GM12878 (cell line): ENCODE data around the gene ZNF225. TPM values are rescaled to one million over a fixed set of nuclear protein-coding genes. Genes with fewer than 3 reads are reported as not detected.

ENCODE experiments used
- ATAC-seq: fragments of 200-7000 bp; cut with Tn5 transposase; 3 replicates; pipeline ENCODE4 v1.9.1; 2020; ENCODE audit warnings: mild to moderate bottlenecking, moderate library complexity
- BruUV-seq: library from RNA; stranded (reverse); fragments of 400-500 nt; replicated peaks from 2 replicates; lab custom pipeline; 2021; lab: Mats Ljungman, UMichigan
- CTCF ChIA-PET: fragments of 300-600 bp; sonication (Branson Sonifier 250); formaldehyde crosslinking; extraction: SDS; loops from one replicate; lab custom pipeline; 2021; ENCODE audit warnings: inconsistent platforms; lab: Yijun Ruan, JAX
- POLR2A ChIA-PET: fragments of 350-600 bp; formaldehyde crosslinking; extraction: SDS; loops from one replicate; lab custom pipeline; 2021; ENCODE audit warnings: inconsistent platforms; lab: Charles Lee
- RAD21 ChIA-PET: fragments of 300-600 bp; sonication (Branson Sonifier 250); formaldehyde crosslinking; loops from one replicate; lab custom pipeline; 2023; ENCODE audit warnings: antibody characterized with exemption; ENCODE audit not compliant: unreplicated experiment; lab: Charles Lee
- SMC1A ChIA-PET: fragments of 300-600 bp; sonication (Branson Sonifier 250); formaldehyde crosslinking; loops from one replicate; lab custom pipeline; 2023; ENCODE audit not compliant: unreplicated experiment, uncharacterized antibody; lab: Charles Lee
- DNase-seq: peaks from one replicate; pipeline ENCODE4 v3.0.0-alpha.2; 2011; ENCODE audit warnings: low read depth, low spot score
- FAIRE-seq: peaks from 3 replicates; lab custom pipeline; 2011; peaks lifted over from hg19 to GRCh38; lab: Jason Lieb, UNC
- H2AFZ ChIP-seq: 2 replicates; pipeline ENCODE4 v1.6.0; 2011; ENCODE audit warnings: low read depth, low read length, control low read depth; ENCODE audit not compliant: control insufficient read depth
- H3K27ac ChIP-seq: 2 replicates; pipeline ENCODE4 v1.5.1; 2011; ENCODE audit warnings: control low read depth; ENCODE audit not compliant: control insufficient read depth, insufficient read depth
- H3K27me3 ChIP-seq, 2 experiments: replicated peaks in 1 of 2; 2 replicates each; pipeline versions ENCODE4 v1.6.0 to v1.6.1; 2011; ENCODE audit warnings: low read length in 1 of 2; ENCODE audit not compliant: control insufficient read depth in 2 of 2, insufficient read depth in 2 of 2
- H3K36me3 ChIP-seq, 2 experiments: 2 replicates each; pipeline ENCODE4 v1.5.1; 2011; ENCODE audit warnings: low read length in 1 of 2; ENCODE audit not compliant: control insufficient read depth in 2 of 2, insufficient read depth in 2 of 2
- H3K4me1 ChIP-seq: 2 replicates; pipeline ENCODE4 v1.6.1; 2011; ENCODE audit warnings: mild to moderate bottlenecking, low read length, moderate library complexity, mixed read lengths; ENCODE audit not compliant: control insufficient read depth, insufficient read depth
- H3K4me2 ChIP-seq: 2 replicates; pipeline ENCODE4 v1.6.0; 2011; ENCODE audit warnings: control low read depth; ENCODE audit not compliant: control insufficient read depth, insufficient read depth
- H3K4me3 ChIP-seq: fragments of 200-600 bp; sonication (generic); 2 replicates; pipeline ENCODE4 v1.5.1; 2016
- H3K79me2 ChIP-seq: 2 replicates; pipeline ENCODE4 v1.6.0; 2011; ENCODE audit warnings: low read length; ENCODE audit not compliant: control insufficient read depth, insufficient read depth
- H3K9ac ChIP-seq: 2 replicates; pipeline ENCODE4 v1.8.0; 2011; ENCODE audit warnings: low read length, control low read depth, mixed read lengths; ENCODE audit not compliant: control insufficient read depth, insufficient read depth
- H3K9me3 ChIP-seq: replicated peaks from 3 replicates; pipeline ENCODE4 v1.5.1; 2011; ENCODE audit warnings: mild to moderate bottlenecking, low read length; ENCODE audit not compliant: control insufficient read depth, insufficient read depth
- H4K20me1 ChIP-seq: 2 replicates; pipeline ENCODE4 v1.6.0; 2011; ENCODE audit not compliant: control insufficient read depth, insufficient read depth
- BACH1 ChIP-seq: fragments of 450-650 bp; IDR thresholded peaks from 2 replicates; pipeline ENCODE4 v1.6.1; 2017; ENCODE audit warnings: mild to moderate bottlenecking, borderline replicate concordance
- BCL3 ChIP-seq: IDR thresholded peaks from 2 replicates; pipeline ENCODE4 v1.6.1; 2011; ENCODE audit warnings: borderline replicate concordance, low read depth, mild to moderate bottlenecking, moderate library complexity, low read length; ENCODE audit not compliant: insufficient read depth, poor library complexity, severe bottlenecking
- ESRRA ChIP-seq: IDR thresholded peaks from 2 replicates; pipeline ENCODE4 v1.6.1; 2012; ENCODE audit warnings: mild to moderate bottlenecking, low read length, improper control_type of control experiment
- GABPA ChIP-seq: IDR thresholded peaks from 2 replicates; pipeline ENCODE4 v1.6.1; 2014; ENCODE audit warnings: antibody characterized with exemption, low read depth, mild to moderate bottlenecking, inconsistent platforms
- JUNB ChIP-seq: IDR thresholded peaks from 2 replicates; pipeline ENCODE4 v1.6.1; 2016; ENCODE audit warnings: antibody characterized with exemption, mild to moderate bottlenecking
- MTA2 ChIP-seq: fragments of 450-650 bp; IDR thresholded peaks from 2 replicates; pipeline ENCODE4 v1.6.1; 2016; ENCODE audit warnings: low read depth, mild to moderate bottlenecking, moderate library complexity
- MYC ChIP-seq: IDR thresholded peaks from 2 replicates; pipeline ENCODE4 v1.6.1; 2011; ENCODE audit warnings: mild to moderate bottlenecking, low read length, moderate library complexity, inconsistent platforms; ENCODE audit not compliant: insufficient read depth, insufficient replicate concordance, insufficient read length, severe bottlenecking
- NFYA ChIP-seq: IDR thresholded peaks from 2 replicates; pipeline ENCODE4 v1.6.1; 2011; ENCODE audit warnings: low read depth, mild to moderate bottlenecking, low read length, improper control_type of control experiment, borderline replicate concordance
- NFYB ChIP-seq: IDR thresholded peaks from 2 replicates; pipeline ENCODE4 v1.6.1; 2011; ENCODE audit warnings: low read depth, mild to moderate bottlenecking, low read length, improper control_type of control experiment, moderate library complexity; ENCODE audit not compliant: insufficient read depth
- NRF1 ChIP-seq: conservative IDR thresholded peaks from 2 replicates; pipeline ENCODE4 v1.6.1; 2011; ENCODE audit warnings: mild to moderate bottlenecking, low read depth, low read length, improper control_type of control experiment
- PBX3 ChIP-seq: IDR thresholded peaks from 2 replicates; pipeline ENCODE4 v1.6.1; 2011; ENCODE audit warnings: mild to moderate bottlenecking, low read depth, low read length, moderate library complexity; ENCODE audit not compliant: insufficient replicate concordance
- POU2F2 ChIP-seq: IDR thresholded peaks from 3 replicates; pipeline ENCODE4 v1.6.1; 2011; ENCODE audit warnings: low read depth, mild to moderate bottlenecking, low read length, borderline replicate concordance
- RAD21 ChIP-seq: IDR thresholded peaks from 2 replicates; pipeline ENCODE4 v1.6.1; 2011; ENCODE audit warnings: mild to moderate bottlenecking, low read depth, low read length, moderate library complexity; ENCODE audit not compliant: insufficient read depth
- RELB ChIP-seq: fragments of 450-650 bp; IDR thresholded peaks from 2 replicates; pipeline ENCODE4 v1.6.1; 2017; ENCODE audit warnings: low read depth, mild to moderate bottlenecking, moderate library complexity
- SIX5 ChIP-seq: IDR thresholded peaks from 2 replicates; pipeline ENCODE4 v1.6.1; 2011; ENCODE audit warnings: mild to moderate bottlenecking, low read depth, low read length, moderate library complexity; ENCODE audit not compliant: severe bottlenecking
- SMAD1 ChIP-seq: fragments of 450-650 bp; IDR thresholded peaks from 2 replicates; pipeline ENCODE4 v1.6.1; 2018; ENCODE audit warnings: mild to moderate bottlenecking, low read depth; ENCODE audit not compliant: partially characterized antibody
- TCF3 ChIP-seq: IDR thresholded peaks from 2 replicates; pipeline ENCODE4 v1.6.1; 2012; ENCODE audit warnings: low read depth, mild to moderate bottlenecking, low read length, borderline replicate concordance; ENCODE audit not compliant: insufficient read depth
- WRNIP1 ChIP-seq: IDR thresholded peaks from 2 replicates; pipeline ENCODE4 v1.6.1; 2011; ENCODE audit warnings: low read depth, low read length, improper control_type of control experiment, borderline replicate concordance
- ZNF207 ChIP-seq: fragments of 450-650 bp; IDR thresholded peaks from 2 replicates; pipeline ENCODE4 v1.6.1; 2014; ENCODE audit warnings: antibody characterized with exemption, mild to moderate bottlenecking, borderline replicate concordance
- ZNF274 ChIP-seq: IDR thresholded peaks from one replicate; pipeline ENCODE4 v1.8.0; 2011; ENCODE audit not compliant: insufficient read length, insufficient read depth
- WGBS: methylation state at CpG from one replicate; pipeline ENCODE4 v1.1.6; 2016; ENCODE audit warnings: low lambda C conversion rate; ENCODE audit not compliant: insufficient replicate concordance, insufficient coverage; ENCODE audit errors: missing lambda C conversion rate; 5-methylcytosine and 5-hydroxymethylcytosine counted together
- in situ Hi-C: fragments of 300-500 bp; cut with MboI; formaldehyde crosslinking; loops from 9 replicates; pipeline ENCODE4 v1.14.3; 2018; ENCODE audit warnings: mixed read lengths
- intact Hi-C: fragments of 100-400 bp; cut with micrococcal nuclease; formaldehyde crosslinking; loops from one replicate; pipeline ENCODE4 v1.14.2; 2022; ENCODE audit not compliant: unreplicated experiment
- polyA plus RNA-seq, 11 experiments: library from polyadenylated mRNA; depleted of rRNA in 4 of 11; unstranded in 6 of 11; stranded (reverse) in 5 of 11; fragments of >200 nt; fragmentation: Nextera tagmentation in 4 of 11; fragmentation: Illumina TruSeq in 1 of 11; extraction: Ambion mirVana in 4 of 11; extraction: Trizol in 1 of 11; gene quantifications; 1 replicate in 1 of 11; 2 replicates in 10 of 11; pipeline versions ENCODE4 v1.2.1 to v1.2.3, GENCODE V29; 2011 to 2016; ENCODE audit warnings: inconsistent platforms in 2 of 11, missing spikeins in 2 of 11, low read depth in 1 of 11
- total RNA-seq, 4 experiments: library from RNA; depleted of rRNA in 3 of 4; stranded (reverse); fragments of >200 nt in 3 of 4; fragmentation: Illumina TruSeq in 1 of 4; extraction: Trizol in 1 of 4; gene quantifications; 2 replicates each; pipeline versions ENCODE4 v1.2.1 to v1.2.3, GENCODE V29; 2013 to 2021

ZNF225 gene
- total and polyA plus RNA-seq, 10 of the 15 experiments (the other 5 are each of a cell fraction or from before 2014, with no cell fraction given), result 1.3 to 4.4 (median 2.6) TPM

- in situ Hi-C loops, result no loop called here
- FAIRE-seq, result no peak
- peaks cover 9% of the 10 kb centered on the region for H3K9me3 ChIP-seq
- intact Hi-C loops, result no loop called here
- BruUV-seq, result no TSS peak
- H3K4me3 ChIP-seq, result no peak overlapping the region
- TF ChIP-seq POU2F2, result no peak
- TF ChIP-seq RELB, result no peak
- no peak for TF ChIP-seq ZNF207
- TF ChIP-seq MTA2, result no peak
- TF ChIP-seq NFYA, result no peak
- no peak for TF ChIP-seq BACH1
- no peak for TF ChIP-seq TCF3
- TF ChIP-seq JUNB, result no peak
- no peak for TF ChIP-seq BCL3
- TF ChIP-seq RAD21, result no peak
- TF ChIP-seq WRNIP1, result no peak
- no peak for TF ChIP-seq GABPA
- TF ChIP-seq NRF1, result no peak
- TF ChIP-seq NFYB, result no peak
- TF ChIP-seq PBX3, result no peak
- TF ChIP-seq SIX5, result no peak
- no peak for TF ChIP-seq ZNF274
- TF ChIP-seq ESRRA, result no peak
- no peak for TF ChIP-seq SMAD1
- no peak for TF ChIP-seq MYC
- no peak overlapping the region for H2AFZ ChIP-seq
- ChIA-PET RAD21 (no interaction called here), SMC1A (interaction anchor here (1.4 kb wide), 1 partner anchor 15 kb away, joined by 3 read pairs; no protein-coding TSS in a partner anchor), POLR2A (interaction anchor here (0.7 kb wide), 1 partner anchor 169 kb away, joined by 4 read pairs; no protein-coding TSS in a partner anchor), CTCF (no interaction called here)
- DNase-seq, result no peak
- no peak overlapping the region for H3K9ac ChIP-seq
- no peaks in the 10 kb centered on the region for H3K4me1 ChIP-seq
- H3K36me3 ChIP-seq, result no peaks in the 10 kb centered on the region; a peak in 1 of 4 replicates
- no peak overlapping the region for H3K4me2 ChIP-seq
- 15% methylated on average over 3 of the region's 3 CpGs for WGBS
- no peak overlapping the region for H3K27ac ChIP-seq
- ATAC-seq, result no peak
- no peaks in the 10 kb centered on the region for H3K79me2 ChIP-seq
- no peaks in the 10 kb centered on the region for H3K27me3 ChIP-seq
- H4K20me1 ChIP-seq, result no peaks in the 10 kb centered on the region
Measured at GRCh38 chr19:44066305-44066704, 46.9 kb upstream of the ZNF225 start.
